Stimulated activated CD4-positive, alpha-beta T cell treated with anti-CD3 and anti-CD28 coated beads, TNF-alpha, amount 100 ng/mL, for 4 hours (primary cell): Measurements from ENCODE around the gene TMEM126B.
A peak's percentile ranks its signal among the peaks of the same experiment; 100 is the strongest.

ENCODE experiments used
- DNase-seq, 3 experiments: peaks; one replicate each; pipeline ENCODE4 v3.0.0-alpha.2; 2020; ENCODE audit warnings: low read depth in 3 of 3

TMEM126B gene

DNA sequence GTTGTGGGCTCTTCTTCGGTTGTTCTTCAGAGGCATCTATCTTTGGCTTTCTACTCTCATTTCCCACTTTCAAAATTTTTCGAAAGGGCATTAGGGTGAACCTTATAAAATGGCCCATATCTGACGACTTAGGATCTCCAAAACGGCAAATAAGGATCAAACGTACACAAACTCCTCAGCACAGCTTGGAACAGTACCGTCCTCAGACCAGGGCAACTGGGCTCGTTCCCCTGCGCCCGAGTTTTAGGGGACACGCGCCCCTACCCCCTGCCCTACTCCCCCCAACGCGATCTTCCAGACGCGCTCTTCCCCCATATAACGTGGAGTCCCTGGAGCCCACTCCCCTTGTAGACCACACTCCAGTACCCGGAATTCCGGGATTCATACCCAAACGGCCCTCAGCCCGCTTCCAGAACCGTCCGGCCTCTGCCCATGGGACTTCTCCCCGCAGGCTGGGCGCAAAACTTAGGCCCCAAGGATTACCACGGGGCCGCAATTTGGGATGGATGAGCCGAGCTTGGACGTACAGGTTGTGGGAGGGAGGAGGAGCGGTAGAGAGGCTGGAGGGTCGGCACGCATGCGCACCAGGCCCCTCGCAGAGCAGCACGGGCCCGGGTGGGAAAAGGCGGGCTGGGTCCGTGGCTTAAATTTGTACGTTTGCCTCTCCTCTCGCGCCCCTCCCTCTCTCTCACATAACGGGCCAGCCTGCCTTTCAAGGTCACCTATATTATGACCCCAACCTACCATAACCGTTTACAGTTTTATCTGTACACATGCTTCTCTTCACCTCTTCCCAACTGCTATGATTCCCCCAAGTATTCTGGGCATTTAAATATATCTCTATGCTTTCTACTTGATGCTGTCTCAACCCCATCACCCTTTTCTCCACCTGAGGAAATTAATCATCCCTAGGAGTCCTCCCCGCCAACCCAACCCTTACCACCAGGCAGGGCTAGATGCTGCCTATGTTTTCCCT, 54.2 kb downstream of the TMEM126B start:
- peak; percentile 32 to 49 (median 38) for DNase-seq

DNA sequence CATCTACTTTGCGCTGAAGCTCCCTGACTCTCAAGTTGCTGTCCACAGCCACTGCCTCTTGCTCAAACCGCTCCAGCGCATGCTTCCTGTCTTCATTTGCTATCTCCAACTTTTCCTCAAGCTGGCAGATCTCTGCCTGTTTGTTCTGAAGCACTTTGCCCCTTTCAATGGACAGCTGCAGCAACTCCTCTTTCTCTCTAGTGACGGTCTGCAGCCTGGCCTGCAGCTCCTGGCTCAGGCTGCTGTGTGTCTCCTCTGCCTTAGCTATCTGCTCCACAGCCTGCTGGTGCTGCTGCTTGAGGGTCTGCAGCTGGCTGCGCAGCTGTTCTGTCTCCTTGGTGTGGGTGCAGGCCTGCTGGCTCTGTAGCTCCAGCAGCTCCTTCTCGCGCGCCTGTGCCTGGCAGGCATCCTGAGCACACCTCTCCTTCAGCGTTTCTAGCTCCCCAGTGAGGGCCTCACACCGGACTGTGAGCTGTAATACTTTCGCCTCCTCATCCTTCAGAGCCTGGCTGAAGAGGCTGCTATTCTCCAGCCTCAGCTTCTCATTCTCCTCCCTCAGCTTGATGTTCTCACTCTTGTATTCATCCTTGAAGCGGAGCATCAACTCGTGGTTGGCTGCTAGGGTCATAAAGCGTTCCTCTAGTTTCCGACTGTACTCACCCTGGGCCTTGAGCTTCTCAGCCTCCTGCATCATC, 56.9 kb downstream of the TMEM126B start:
- DNase-seq = no peak

DNA sequence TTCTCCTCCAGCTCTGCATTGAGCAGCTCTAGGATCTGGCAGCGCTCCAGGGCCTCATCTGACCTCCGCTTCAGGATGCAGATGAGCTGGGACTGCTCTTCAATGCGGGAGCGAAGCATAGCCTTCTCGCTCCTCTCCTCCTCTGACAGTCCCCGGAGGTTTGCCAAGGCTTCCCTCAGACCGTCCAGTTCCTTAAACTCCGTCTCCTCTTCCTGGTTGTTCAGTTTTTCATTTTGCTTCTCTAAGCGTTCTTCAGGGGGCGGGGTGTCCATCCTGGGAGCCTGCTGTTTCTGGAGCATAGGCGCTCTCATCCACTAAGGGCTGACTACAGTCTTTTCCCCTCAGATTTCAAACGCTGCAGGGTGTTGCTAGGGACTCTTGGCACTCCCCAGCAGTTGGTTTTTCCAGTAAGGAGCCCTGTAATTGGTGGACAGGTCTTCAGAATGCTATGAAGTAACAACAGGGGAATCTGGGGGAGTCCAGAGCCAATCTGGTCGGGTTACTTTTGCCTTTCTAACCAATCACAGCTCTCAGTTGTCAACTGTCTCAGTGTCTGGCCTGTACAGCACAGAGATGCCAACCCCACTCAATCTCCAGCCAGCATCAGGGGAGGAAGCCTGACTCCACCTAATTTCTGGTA, 57.5 kb downstream of the TMEM126B start, which contains the start of gene CCDC89:
Gene CCDC89, minus strand, starts transcription at position 376 of the 640 bp plus-strand sequence. Its CDS starts 65 bp downstream, at position 311.
- DNase-seq = no peak
